H1 (cell line): ENCODE results near the gene ERVFRD-1. TPM values are rescaled to one million over a fixed set of nuclear protein-coding genes. Genes with fewer than 3 reads are reported as not detected.

ENCODE experiments used
- CTCF ChIA-PET: fragments of 300-600 bp; sonication (Branson Sonifier 250); formaldehyde crosslinking; loops from one replicate; lab custom pipeline; 2021; ENCODE audit not compliant: partially characterized antibody; lab: Charles Lee
- POLR2A ChIA-PET: fragments of 300-600 bp; sonication (Branson Sonifier 250); formaldehyde crosslinking; loops from one replicate; lab custom pipeline; 2021; ENCODE audit warnings: inconsistent platforms; ENCODE audit not compliant: partially characterized antibody; lab: Charles Lee
- DNase-seq, 2 experiments: peaks; one replicate each; pipeline versions ENCODE4 v3.0.0 to v3.0.0-alpha.2; 2010 to 2022; ENCODE audit warnings: low spot score in 2 of 2, low read depth in 1 of 2, mixed read lengths in 1 of 2
- FAIRE-seq: peaks from 2 replicates; lab custom pipeline; 2011; peaks lifted over from hg19 to GRCh38; lab: Jason Lieb, UNC
- H2AFZ ChIP-seq: 2 replicates; pipeline ENCODE4 v1.8.1; 2012; ENCODE audit warnings: low read length, inconsistent platforms
- H2AK5ac ChIP-seq: 2 replicates; pipeline ENCODE4 v1.6.1; 2013; ENCODE audit warnings: low read depth, low read length
- H2BK120ac ChIP-seq: replicated peaks from 2 replicates; pipeline ENCODE3; 2013; ENCODE audit warnings: low read depth, low read length, inconsistent platforms
- H2BK12ac ChIP-seq: 2 replicates; pipeline ENCODE4 v1.6.1; 2013; ENCODE audit warnings: low read depth, low read length
- H2BK15ac ChIP-seq: 2 replicates; pipeline ENCODE4 v1.6.1; 2013; ENCODE audit warnings: low read length
- H2BK20ac ChIP-seq: 2 replicates; pipeline ENCODE4 v1.6.1; 2013; ENCODE audit warnings: low read length
- H2BK5ac ChIP-seq: 2 replicates; pipeline ENCODE4 v1.6.1; 2013; ENCODE audit warnings: low read depth, low read length
- H3K14ac ChIP-seq: 2 replicates; pipeline ENCODE4 v1.6.1; 2013; ENCODE audit warnings: inconsistent platforms; ENCODE audit not compliant: insufficient read length
- H3K18ac ChIP-seq: 2 replicates; pipeline ENCODE4 v1.6.1; 2013; ENCODE audit warnings: low read length; ENCODE audit errors: extremely low read depth
- H3K23ac ChIP-seq: 2 replicates; pipeline ENCODE4 v1.6.1; 2013; ENCODE audit warnings: inconsistent platforms; ENCODE audit not compliant: insufficient read length
- H3K23me2 ChIP-seq: 2 replicates; pipeline ENCODE4 v1.6.1; 2013; ENCODE audit warnings: low read depth, low read length
- H3K27ac ChIP-seq: 2 replicates; pipeline ENCODE4 v1.6.1; 2011; ENCODE audit warnings: low read depth, low read length, inconsistent platforms
- H3K27me3 ChIP-seq, 4 experiments: replicated peaks in 1 of 4; 1 replicate in 1 of 4; 2 replicates in 3 of 4; pipeline versions ENCODE4 v1.6.1 to v1.8.1; 2011 to 2013; ENCODE audit warnings: low read length in 3 of 4, mild to moderate bottlenecking in 3 of 4, inconsistent platforms in 2 of 4, mixed read lengths in 2 of 4, moderate library complexity in 1 of 4; ENCODE audit not compliant: control insufficient read depth in 3 of 4, insufficient read depth in 3 of 4; ENCODE audit errors: extremely low read depth in 1 of 4
- H3K36me3 ChIP-seq, 4 experiments: 2 replicates each; pipeline versions ENCODE4 v1.6.1 to v1.8.1; 2011 to 2013; ENCODE audit warnings: mild to moderate bottlenecking in 4 of 4, low read length in 3 of 4, moderate library complexity in 2 of 4, control low read depth in 1 of 4, inconsistent platforms in 1 of 4; ENCODE audit not compliant: insufficient read depth in 4 of 4, control insufficient read depth in 2 of 4
- H3K4ac ChIP-seq: replicated peaks from 2 replicates; pipeline ENCODE3; 2013; ENCODE audit warnings: low read length, low read depth, mixed read lengths, inconsistent platforms; ENCODE audit not compliant: insufficient read length
- H3K4me1 ChIP-seq, 4 experiments: replicated peaks in 1 of 4; 1 replicate in 1 of 4; 2 replicates in 3 of 4; pipeline versions ENCODE4 v1.6.1 to v1.8.1; 2011 to 2013; ENCODE audit warnings: low read length in 3 of 4, inconsistent platforms in 2 of 4, mixed read lengths in 1 of 4; ENCODE audit not compliant: insufficient read depth in 4 of 4, control insufficient read depth in 3 of 4
- H3K4me2 ChIP-seq, 2 experiments: 2 replicates each; pipeline versions ENCODE4 v1.6.1 to v1.8.1; 2011 to 2013; ENCODE audit warnings: low read depth in 2 of 2, low read length in 2 of 2, control low read depth in 1 of 2, inconsistent platforms in 1 of 2, mild to moderate bottlenecking in 1 of 2; ENCODE audit not compliant: insufficient read depth in 1 of 2
- H3K4me3 ChIP-seq, 4 experiments: fragments of 200-600, 300-600 bp in 1 of 4; sonication (generic), shearing (Covaris generic), sonication (Bioruptor Twin) in 1 of 4; 2 replicates each; pipeline versions ENCODE4 v1.5.1 to v1.8.1; 2011 to 2016; ENCODE audit warnings: low read length in 4 of 4, low read depth in 3 of 4, control low read depth in 2 of 4, inconsistent platforms in 2 of 4, mild to moderate bottlenecking in 2 of 4, mixed read lengths in 1 of 4, moderate library complexity in 1 of 4; ENCODE audit not compliant: insufficient read depth in 2 of 4; ENCODE audit errors: extremely low read depth in 1 of 4
- H3K56ac ChIP-seq: replicated peaks from 2 replicates; pipeline ENCODE3; 2013; ENCODE audit warnings: low read depth, mild to moderate bottlenecking, mixed read lengths, low read length, inconsistent platforms; ENCODE audit not compliant: insufficient read length
- H3K79me1 ChIP-seq: 2 replicates; pipeline ENCODE4 v1.6.1; 2013; ENCODE audit warnings: low read depth, low read length, control low read depth
- H3K79me2 ChIP-seq, 2 experiments: 2 replicates each; pipeline versions ENCODE4 v1.6.1 to v1.8.1; 2012 to 2013; ENCODE audit warnings: low read length in 2 of 2, mild to moderate bottlenecking in 2 of 2, inconsistent platforms in 1 of 2; ENCODE audit not compliant: insufficient read depth in 2 of 2, control insufficient read depth in 1 of 2
- H3K9ac ChIP-seq, 4 experiments: replicated peaks in 1 of 4; 1 replicate in 1 of 4; 2 replicates in 3 of 4; pipeline versions ENCODE4 v1.6.1 to v1.8.1; 2011 to 2013; ENCODE audit warnings: low read depth in 3 of 4, low read length in 3 of 4, control low read depth in 2 of 4, mild to moderate bottlenecking in 2 of 4, moderate library complexity in 2 of 4, inconsistent platforms in 1 of 4; ENCODE audit errors: extremely low read depth in 1 of 4
- H3K9me3 ChIP-seq, 2 experiments: 2 replicates each; pipeline versions ENCODE4 v1.6.1 to v1.8.1; 2012 to 2013; ENCODE audit warnings: mild to moderate bottlenecking in 2 of 2, moderate library complexity in 2 of 2, control low read depth in 1 of 2, inconsistent platforms in 1 of 2, low read depth in 1 of 2, low read length in 1 of 2, mixed read lengths in 1 of 2; ENCODE audit not compliant: insufficient read depth in 2 of 2
- H4K20me1 ChIP-seq, 2 experiments: replicated peaks in 1 of 2; 2 replicates each; pipeline versions ENCODE3 to v1.8.1; 2011 to 2013; ENCODE audit warnings: inconsistent platforms in 2 of 2, low read length in 2 of 2, mild to moderate bottlenecking in 1 of 2; ENCODE audit not compliant: insufficient read depth in 2 of 2, control insufficient read depth in 1 of 2
- H4K5ac ChIP-seq: 2 replicates; pipeline ENCODE4 v1.6.1; 2013; ENCODE audit warnings: low read length, low read depth, mixed read lengths, inconsistent platforms; ENCODE audit not compliant: insufficient read length
- H4K8ac ChIP-seq: 2 replicates; pipeline ENCODE4 v1.8.0; 2013; ENCODE audit warnings: mild to moderate bottlenecking, moderate library complexity, low read length, inconsistent platforms; ENCODE audit not compliant: insufficient read depth; ENCODE audit errors: extremely low read depth
- H4K91ac ChIP-seq: replicated peaks from 2 replicates; pipeline ENCODE3; 2013; ENCODE audit warnings: low read length, mixed read lengths, inconsistent platforms; ENCODE audit not compliant: insufficient read length
- ASH2L ChIP-seq: fragments of 200-600, 300-600 bp; sonication (generic); IDR thresholded peaks from one replicate; pipeline ENCODE4 v1.7.1; 2017; ENCODE audit warnings: low read length
- BRCA1 ChIP-seq: IDR thresholded peaks from 2 replicates; pipeline ENCODE4 v1.6.1; 2012; ENCODE audit warnings: low read depth, low read length, improper control_type of control experiment
- CTBP2 ChIP-seq: IDR thresholded peaks from 2 replicates; pipeline ENCODE4 v1.7.0; 2011; ENCODE audit warnings: borderline replicate concordance, mild to moderate bottlenecking, moderate library complexity, mixed read lengths, low read length; ENCODE audit not compliant: insufficient read depth, insufficient read length
- WGBS, 2 experiments: shearing (Covaris generic) in 1 of 2; methylation state at CpG; one replicate each; pipeline versions ENCODE4 v1.1.6 to v1.1.7; 2013 to 2015; ENCODE audit warnings: low lambda C conversion rate in 2 of 2, mixed read lengths in 2 of 2, inconsistent platforms in 1 of 2, low coverage in 1 of 2, missing lambda C conversion rate in 1 of 2; ENCODE audit not compliant: insufficient replicate concordance in 2 of 2, insufficient coverage in 1 of 2, insufficient read length in 1 of 2; ENCODE audit errors: extremely low coverage in 1 of 2, missing lambda C conversion rate in 1 of 2; 5-methylcytosine and 5-hydroxymethylcytosine counted together
- polyA plus RNA-seq, 7 experiments: library from polyadenylated mRNA; depleted of rRNA in 3 of 7; stranded (reverse) in 5 of 7; unstranded in 2 of 7; fragments of >200 nt in 5 of 7; fragments of 200-250 nt in 2 of 7; gene quantifications; 1 replicate in 5 of 7; 2 replicates in 1 of 7; 4 replicates in 1 of 7; pipeline versions ENCODE4 v1.2.1 to v1.2.3, GENCODE V29; 2011 to 2013; ENCODE audit warnings: missing spikeins in 2 of 7, mixed read lengths in 2 of 7
- total RNA-seq: library from RNA; stranded (reverse); fragmentation: NEBNext Ultra II Directional; extraction: Animal tissue kit (Norgen Biotek cat#: 25700); gene quantifications from 2 replicates; pipeline ENCODE4 v1.2.1, GENCODE V29; 2021

The ERVFRD-1 gene
- total and polyA plus RNA-seq, 2 of the 8 experiments (the other 6 are each of a cell fraction or from before 2014, with no cell fraction given): not detected

DNA sequence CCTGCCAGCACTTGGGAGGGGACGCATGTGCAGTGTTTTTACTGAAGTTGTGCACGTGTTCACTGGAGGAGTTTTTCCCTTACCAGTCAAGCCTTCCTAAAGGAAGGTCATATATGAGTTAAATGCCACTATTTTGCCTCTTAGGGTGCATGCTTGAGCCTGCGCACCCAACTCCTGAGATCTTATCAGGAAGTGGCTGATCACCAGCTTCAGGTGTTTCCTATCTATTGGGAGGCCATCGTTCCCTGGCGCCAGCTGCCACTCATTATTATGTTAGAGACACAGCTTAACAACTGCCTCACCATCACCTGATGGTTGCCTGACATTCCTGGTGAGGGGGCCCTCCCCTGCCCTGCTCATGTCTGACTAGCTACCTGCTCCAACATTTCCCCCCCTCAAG lies 8.5 kb downstream of the ERVFRD-1 start:
- no peaks in the 10 kb centered on the region for H3K9me3 ChIP-seq
- H3K27me3 ChIP-seq: no peaks in the 10 kb centered on the region
- no peak overlapping the region for H3K18ac ChIP-seq
- H2AK5ac ChIP-seq: no peak overlapping the region
- no peak for DNase-seq
- H2BK12ac ChIP-seq: no peak overlapping the region
- no peak overlapping the region for H4K8ac ChIP-seq
- no peak overlapping the region for H3K4ac ChIP-seq
- no peak overlapping the region for H4K91ac ChIP-seq
- H2BK20ac ChIP-seq: no peak overlapping the region
- no peak overlapping the region for H3K27ac ChIP-seq
- no peaks in the 10 kb centered on the region for H3K23me2 ChIP-seq
- no peak overlapping the region for H3K4me2 ChIP-seq
- peaks cover 0 to 17% (median 4%) of the 10 kb centered on the region in 4 experiments; a peak in 3 of 7 replicates for H3K4me1 ChIP-seq
- no peak overlapping the region for H2BK5ac ChIP-seq
- H4K5ac ChIP-seq: no peak overlapping the region
- ChIA-PET CTCF (interaction anchor here (1.7 kb wide), 1 partner anchor 15 kb away, joined by 4 read pairs; no protein-coding TSS in a partner anchor), POLR2A (no interaction called here)
- no peaks in the 10 kb centered on the region; a peak in 1 of 8 replicates for H3K36me3 ChIP-seq
- no peak overlapping the region for H2BK120ac ChIP-seq
- H3K9ac ChIP-seq: no peak overlapping the region
- H4K20me1 ChIP-seq: peaks cover 1 to 5% of the 10 kb centered on the region in 2 experiments
- no peak overlapping the region for H3K4me3 ChIP-seq
- no peak overlapping the region for H2AFZ ChIP-seq
- peaks cover 7 to 97% of the 10 kb centered on the region in 2 experiments for H3K79me2 ChIP-seq
- H3K23ac ChIP-seq: no peak overlapping the region
- 89% methylated on average over 5 of the region's 5 CpGs; no CpG with 5 or more reads in 1 of the 2 experiments for WGBS, 2 experiments
- H3K79me1 ChIP-seq: peaks cover 6% of the 10 kb centered on the region
- no peak overlapping the region for H3K14ac ChIP-seq
- no peak overlapping the region for H3K56ac ChIP-seq
- no peak for FAIRE-seq
- no peak overlapping the region for H2BK15ac ChIP-seq
- TF ChIP-seq CTBP2 (no peak), ASH2L (no peak), BRCA1 (no peak)
